M059J (cell line): ENCODE measurements around the gene CACNA1I. TPM values are rescaled to one million over a fixed set of nuclear protein-coding genes. Genes with fewer than 3 reads are reported as not detected.

Experiments
- DNase-seq: peaks from one replicate; pipeline ENCODE4 v3.0.0-alpha.2; 2012; ENCODE audit warnings: low read depth
- total RNA-seq: library from RNA; depleted of rRNA; stranded (reverse); fragments of >200 nt; shearing (Covaris generic); gene quantifications from 2 replicates; pipeline ENCODE4 v1.2.3, GENCODE V29; 2014

The CACNA1I gene
- total RNA-seq, 1 experiment from 2014 or later = 0.02 TPM

DNA sequence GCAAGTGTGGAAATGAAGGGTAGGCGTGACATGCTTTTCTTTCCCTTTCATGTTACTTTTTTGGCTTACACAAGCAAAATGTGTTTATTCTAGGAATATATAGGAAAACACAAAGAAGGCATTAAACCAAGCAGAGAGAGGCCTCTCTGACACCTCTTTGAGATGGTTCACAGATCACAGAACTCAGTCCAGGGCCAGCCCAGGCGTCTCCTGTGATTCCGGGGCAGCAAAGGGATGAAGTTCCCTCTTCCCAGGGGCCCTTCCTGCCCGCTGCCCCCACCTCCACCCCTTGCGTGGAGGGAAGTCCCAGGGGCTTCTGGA is 78.0 kb downstream of the CACNA1I start:
- no peak for DNase-seq

DNA sequence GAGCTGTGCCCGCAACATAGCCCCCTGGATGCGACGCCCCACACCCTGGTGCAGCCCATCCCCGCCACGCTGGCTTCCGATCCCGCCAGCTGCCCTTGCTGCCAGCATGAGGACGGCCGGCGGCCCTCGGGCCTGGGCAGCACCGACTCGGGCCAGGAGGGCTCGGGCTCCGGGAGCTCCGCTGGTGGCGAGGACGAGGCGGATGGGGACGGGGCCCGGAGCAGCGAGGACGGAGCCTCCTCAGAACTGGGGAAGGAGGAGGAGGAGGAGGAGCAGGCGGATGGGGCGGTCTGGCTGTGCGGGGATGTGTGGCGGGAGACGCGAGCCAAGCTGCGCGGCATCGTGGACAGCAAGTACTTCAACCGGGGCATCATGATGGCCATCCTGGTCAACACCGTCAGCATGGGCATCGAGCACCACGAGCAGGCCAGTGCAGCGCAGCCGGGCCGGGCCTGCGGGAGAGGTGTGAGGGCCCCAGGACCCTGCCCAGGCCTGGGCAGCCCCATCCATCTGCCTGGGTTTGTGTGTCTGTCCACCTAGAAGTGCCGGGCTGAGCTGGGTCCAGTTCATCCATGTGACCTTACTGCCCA is 79.0 kb downstream of the CACNA1I start:
- no peak for DNase-seq

DNA sequence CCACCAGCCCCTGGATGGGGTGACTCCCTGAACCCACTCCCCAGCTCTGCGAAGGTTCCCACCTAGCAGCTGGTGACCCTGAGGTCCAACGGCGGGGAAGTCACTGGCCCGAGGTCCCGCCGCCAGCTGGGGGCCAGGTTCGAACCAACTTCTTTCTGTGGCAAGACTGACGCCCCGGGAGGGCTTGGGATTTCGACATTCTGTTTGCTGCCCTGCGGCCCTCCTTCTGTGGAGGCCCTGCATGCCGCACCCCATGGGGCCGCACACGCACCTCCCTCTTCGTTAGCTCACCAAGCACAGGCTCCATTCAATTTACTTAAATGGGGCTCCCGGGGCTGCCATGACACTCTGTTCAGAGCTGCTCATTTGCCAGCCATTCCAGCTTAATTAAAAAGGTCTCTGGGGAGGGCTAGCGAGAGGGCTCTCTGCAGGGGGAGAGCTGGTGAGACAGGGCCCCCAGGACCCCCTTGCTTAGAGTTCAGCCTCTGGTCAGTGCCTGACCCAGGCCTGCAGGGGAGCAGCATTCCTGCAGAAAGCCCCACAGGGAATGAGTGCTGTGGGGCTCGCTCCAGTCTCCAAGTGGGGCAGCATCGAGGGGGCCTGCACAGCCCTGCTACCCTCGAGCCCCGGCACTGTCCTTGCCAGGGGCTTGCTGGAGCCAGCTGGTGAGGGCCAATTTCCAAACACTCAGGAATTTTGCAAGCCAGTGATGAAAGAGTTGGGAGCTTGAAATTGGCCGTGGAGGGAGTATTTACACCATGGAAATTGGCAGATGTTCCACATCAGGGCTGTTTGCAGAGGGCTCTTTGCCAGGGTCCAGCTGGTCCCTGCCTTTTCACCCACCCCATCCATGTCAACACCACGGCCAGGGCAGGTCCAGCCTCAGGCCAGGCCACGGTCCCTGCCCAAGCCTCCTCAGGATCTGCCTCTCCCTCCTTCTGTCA is 80.8 kb downstream of the CACNA1I start:
- no peak for DNase-seq

DNA sequence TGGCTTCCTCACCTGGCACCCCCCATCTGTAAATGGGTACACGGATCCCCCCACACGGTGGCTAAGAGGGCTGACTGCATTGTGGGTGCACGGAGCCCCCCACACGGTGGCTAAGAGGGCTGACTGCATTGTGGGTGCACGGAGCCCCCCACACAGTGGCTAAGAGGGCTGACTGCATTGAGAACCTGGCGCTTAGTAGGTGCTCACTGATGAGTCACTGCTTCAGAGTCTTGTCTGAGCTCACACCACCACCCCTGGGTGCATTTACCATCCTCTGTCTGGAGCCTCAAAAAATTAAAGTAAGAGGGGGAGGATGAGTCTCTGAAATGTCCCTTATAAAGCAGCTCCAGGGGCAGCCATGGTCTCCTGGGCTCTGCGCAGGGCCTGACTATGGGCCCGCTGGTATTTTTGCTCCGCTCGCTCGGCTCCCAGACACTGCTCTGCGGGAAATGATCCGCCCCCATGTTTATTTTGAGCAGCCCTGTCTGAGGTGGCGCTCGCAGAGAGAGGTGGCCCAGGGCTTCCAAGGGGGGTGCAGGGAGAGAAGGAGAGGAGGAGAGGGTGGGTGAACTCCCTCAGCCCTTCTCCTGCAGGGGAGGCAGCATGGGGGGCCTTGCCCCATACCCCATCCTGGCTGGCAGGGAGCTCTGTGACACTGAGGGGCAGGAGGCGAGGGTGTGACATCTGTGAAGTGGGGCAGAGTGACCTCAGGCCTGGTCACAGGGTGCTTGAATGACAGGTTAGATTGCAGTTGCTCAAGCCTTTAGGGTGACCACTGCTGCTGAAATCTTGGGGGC is 82.6 kb downstream of the CACNA1I start:
- DNase-seq = no peak

DNA sequence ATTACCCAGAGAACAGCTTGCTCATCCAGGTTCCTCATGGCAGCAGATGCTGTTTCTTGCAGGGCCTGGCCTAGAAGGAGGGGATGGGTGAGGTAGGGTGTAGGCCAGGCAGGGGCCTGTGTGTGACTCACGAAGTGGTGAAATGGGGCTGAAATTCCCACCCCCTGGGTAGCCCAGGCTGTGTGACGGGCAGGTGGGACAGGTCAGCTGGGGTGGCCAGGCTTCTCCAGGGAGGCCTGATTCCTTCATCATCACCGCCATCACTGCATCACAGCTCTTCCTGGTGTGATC is 83.2 kb downstream of the CACNA1I start:
- DNase-seq = no peak

DNA sequence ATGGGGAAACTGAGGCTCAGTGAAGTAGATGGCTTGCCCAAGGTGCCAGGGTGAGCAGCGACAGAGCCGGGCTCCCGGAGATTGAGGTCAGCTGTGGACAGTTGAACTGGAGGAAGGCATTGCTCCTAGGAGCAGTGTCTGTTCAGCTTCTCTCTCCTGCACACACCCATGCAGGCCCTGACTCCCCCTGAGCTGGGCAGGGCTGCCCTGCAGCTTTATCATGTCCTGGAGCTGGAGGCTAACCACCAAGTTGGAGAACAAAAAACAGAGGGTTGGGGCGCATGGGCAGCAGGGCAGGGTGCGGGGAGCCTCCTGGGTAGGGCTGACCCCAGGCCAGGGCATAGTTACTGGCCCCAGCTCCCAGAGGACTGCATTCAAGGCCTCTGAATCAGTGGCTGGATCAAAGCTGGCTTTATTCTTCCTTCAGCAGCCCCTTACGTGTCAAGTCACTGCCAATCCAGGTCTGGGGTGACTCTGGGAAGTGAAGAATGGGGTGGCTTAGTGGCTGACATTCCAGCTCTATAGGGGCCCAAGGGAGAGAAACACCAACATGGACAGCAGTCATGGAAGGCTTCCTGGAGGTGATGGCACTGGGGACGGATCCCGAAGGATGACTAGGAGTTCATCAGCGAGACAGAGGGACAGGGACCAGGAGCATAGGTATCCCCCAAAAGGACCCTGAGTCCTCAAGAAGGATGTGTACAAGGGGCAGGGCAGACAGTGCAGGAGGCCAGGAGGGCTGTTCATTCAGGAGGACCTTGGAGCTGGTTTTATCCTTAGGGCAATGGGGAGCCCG is 83.8 kb downstream of the CACNA1I start:
- no peak for DNase-seq

DNA sequence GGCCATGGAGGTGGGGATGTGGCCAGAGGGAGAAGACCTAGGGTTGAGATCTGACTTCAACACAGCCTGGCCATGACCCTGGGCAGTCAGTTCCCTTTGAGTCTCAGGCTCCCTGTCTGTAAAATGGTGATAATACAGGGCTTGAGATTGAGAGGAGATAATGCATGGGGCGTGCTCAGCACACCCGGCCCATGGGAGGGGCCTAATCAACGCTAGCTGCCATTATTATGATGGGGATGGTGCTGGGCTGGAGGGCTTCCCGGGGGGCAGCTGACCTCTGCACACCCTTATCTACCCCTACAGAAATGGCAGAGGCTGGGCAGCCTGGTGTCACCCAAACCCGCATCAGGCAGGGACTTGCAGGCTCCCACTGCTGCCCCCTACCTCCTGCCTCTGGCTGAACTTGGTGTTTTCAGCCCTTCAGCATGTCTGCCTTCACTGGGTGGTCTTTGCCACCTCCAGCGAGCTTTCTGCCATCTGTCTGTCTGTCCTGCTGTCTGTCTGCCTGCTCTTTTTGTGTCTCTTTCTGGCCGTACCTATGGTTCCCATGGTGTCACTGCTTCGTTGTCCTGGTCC is 84.5 kb downstream of the CACNA1I start:
- DNase-seq = no peak

DNA sequence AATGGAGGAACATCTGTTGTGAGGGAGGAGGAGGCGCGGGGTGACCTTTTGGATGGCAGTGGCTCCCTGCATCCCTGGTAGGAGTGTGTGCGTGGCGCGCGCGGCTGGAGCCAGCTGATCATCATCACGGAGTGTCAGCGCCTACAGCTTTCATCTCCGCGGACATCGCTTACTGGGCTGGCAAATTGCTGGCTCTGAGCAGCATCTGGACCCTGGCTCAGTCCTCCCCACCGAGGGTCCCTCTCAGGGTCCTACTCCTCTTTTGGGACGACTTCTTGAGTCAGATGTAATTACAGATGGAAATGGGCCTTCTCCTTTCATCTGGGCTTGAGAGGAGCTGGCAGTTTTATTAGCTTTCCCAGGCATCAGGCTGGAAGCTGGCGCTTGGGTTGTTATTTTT is 85.3 kb downstream of the CACNA1I start:
- DNase-seq = no peak

DNA sequence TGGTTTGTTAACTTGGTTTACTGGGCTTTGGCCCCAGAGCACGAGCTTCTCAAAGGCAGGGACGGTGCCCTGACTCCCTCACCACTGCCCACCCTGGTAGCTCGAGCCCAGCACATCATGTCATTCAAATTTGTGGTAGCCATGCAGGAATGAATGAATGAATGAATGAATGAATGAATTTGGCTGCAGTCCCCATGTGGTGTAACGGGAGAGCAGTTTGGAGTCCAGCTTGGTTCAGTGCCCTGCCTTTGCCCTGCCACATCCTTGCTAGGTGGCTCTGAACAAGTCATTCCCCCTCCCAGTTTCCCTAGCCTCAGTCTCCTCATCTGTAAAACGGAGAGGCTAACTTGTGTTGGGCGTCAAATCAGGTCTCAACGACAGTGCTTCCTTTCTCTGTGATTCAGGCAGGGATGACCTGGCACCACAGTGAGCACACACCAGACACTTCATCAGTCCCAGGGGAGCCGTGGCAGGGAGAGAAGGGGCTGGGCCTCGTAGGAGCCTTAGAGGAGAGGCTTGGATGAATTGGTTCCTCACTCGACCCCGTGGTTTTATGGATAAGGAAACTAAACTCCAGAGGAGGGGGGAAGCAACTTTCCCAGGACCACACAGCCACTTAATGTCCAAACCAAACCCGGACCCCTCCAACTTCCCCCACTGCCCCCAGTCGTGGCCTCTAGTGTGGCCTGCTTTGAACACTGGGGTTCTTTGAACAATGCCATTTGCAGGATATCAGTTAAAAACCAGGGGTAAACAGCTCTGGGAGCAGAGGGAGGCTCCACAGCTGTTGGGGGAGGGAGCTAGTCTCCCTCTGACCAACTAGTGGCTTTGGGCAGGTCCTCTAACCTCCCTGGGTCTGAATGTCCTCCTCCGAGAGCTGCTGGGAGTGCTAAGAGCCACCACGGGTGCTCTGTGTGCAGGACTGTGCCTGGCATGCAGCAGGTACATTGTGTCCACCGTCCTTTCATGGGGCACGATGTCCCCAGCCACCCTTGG is 86.2 kb downstream of the CACNA1I start:
- DNase-seq = no peak

DNA sequence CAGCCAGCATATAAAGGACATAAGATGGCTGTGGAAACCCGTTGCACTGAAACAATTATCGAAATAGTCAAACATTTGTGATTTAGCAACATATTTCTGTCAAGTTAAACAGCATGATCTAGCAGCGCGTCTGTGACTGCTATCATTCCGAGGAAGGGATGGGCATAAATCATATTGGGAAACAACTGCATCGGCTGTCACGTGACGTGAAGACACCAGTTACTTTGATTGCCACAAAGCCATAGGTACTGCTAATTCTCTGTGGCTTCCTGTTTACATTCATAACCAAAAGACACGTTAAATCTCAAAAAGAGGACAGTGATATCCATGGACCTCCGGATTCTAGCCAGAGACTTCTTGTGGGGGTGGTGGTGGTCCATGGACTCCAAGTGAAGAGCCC is 87.8 kb downstream of the CACNA1I start:
- no peak for DNase-seq

DNA sequence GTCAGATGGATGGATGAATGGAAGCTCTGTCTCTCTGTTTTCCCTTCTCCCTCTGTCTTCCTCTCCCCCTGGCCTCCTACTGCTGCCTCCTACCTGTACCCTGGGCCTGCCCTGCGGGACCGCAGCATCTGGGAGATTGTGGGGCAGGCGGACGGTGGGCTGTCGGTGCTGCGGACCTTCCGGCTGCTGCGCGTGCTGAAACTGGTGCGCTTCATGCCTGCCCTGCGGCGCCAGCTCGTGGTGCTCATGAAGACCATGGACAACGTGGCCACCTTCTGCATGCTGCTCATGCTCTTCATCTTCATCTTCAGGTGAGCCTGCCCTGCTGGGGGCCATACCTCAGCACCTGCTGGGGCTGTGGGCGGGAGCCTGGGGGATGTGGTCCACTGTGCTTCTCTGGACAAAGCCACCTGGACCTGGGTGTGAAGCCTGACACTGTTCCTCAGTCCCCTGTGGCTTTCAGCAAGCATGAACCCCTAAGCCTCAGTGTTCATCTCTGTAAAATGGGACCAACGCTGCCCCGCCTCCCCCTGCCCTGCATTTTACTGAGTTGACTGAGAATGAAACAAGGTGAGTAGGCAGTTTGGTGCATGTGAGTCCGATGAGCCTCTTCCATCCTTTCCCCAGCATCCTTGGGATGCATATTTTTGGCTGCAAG is 88.4 kb downstream of the CACNA1I start:
- DNase-seq = no peak

DNA sequence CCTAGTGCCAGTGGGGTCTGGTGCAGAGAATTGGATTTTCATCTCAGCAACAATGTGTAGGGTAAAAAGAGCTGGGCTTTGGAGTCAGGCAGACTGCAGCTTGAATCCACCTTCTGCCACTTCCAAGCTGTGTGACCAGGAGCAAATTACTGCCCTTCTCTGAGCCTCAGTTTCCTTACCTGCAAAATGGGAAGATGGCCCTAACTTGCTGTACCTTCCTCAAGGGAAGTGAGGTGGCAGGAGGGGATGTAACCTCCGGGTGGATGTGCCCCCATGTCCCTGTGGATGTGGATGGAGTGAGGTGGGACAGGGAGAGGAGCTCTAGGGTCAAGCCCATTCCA is 90.9 kb downstream of the CACNA1I start:
- DNase-seq = no peak

DNA sequence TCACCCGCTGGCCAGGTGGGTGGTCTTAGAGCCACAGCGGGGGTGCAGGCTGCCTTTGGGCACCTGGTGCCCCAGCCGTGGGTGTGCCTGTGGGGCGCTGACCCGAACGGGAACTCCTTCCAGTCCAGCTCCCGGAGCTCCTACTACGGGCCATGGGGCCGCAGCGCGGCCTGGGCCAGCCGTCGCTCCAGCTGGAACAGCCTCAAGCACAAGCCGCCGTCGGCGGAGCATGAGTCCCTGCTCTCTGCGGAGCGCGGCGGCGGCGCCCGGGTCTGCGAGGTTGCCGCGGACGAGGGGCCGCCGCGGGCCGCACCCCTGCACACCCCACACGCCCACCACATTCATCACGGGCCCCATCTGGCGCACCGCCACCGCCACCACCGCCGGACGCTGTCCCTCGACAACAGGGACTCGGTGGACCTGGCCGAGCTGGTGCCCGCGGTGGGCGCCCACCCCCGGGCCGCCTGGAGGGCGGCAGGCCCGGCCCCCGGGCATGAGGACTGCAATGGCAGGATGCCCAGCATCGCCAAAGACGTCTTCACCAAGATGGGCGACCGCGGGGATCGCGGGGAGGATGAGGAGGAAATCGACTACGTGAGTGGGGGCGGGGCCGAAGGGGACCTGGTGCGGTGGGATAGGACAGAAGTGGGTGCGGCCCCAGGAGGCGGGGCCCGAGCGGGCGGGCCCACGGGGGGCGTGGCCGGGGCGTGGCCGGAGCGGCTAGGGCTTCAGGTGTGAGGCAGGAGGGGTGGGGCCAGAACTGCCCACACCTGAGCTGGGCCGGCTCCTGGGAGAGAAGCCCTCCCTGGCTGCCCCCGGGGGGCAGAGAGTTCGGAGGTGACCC is 91.5 kb downstream of the CACNA1I start:
- no peak for DNase-seq

DNA sequence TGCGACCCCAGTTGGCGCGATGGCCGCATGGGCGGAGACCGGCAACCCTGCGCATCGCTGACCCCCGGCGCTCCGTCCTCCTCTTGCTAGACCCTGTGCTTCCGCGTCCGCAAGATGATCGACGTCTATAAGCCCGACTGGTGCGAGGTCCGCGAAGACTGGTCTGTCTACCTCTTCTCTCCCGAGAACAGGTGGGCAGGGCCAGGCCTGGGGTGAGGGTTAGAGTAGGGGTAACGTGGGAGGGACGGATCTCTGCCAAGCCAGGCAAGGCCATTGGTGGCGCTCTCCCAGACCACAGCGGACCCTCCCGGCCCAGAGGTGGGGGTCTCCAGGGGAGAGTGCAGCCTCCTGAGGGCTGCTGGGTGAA is 92.1 kb downstream of the CACNA1I start:
- DNase-seq = no peak

DNA sequence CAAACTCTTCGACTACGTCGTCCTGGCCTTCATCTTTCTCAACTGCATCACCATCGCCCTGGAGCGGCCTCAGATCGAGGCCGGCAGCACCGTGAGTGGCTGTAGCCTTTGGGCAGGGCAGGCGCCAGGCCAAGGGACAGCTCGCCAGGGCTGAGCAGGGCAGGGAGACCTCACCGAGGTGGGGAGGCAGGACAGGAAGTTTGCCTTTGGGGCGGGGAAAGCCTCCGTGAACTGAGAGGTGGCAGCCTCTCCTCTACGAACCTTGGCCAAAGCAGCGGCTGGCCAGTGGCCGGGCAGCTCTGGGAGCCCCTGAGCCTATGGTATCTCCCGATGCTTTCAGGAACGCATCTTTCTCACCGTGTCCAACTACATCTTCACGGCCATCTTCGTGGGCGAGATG is 93.2 kb downstream of the CACNA1I start:
- peak; percentile 49 for DNase-seq

DNA sequence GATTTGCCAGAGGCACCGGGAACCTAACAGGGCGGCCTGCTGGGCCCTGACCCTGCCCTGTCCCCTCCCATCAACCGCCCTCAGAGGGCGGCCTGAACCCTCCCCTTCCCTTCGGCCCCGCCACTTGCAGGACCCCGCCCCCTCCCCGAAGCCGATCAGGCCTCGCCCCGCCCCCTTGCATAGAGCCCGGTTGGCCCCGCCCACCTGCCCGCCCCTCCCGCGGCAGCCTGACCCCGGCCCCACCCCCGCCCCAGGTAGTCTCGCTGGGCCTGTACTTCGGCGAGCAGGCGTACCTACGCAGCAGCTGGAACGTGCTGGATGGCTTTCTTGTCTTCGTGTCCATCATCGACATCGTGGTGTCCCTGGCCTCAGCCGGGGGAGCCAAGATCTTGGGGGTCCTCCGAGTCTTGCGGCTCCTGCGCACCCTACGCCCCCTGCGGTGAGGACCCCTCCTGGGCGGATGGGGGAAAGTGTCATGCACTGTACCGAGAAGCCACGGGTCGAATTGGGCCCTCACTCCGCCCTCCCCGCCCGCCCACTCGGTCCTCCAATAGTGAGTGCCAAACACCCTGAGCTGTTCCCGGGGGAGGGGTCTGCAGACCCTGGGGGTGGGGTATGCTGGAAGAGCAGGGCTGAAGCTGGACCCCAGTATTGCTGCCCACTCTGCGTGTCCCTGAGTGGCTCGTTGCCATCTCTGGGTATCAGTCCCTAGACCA is 94.1 kb downstream of the CACNA1I start:
- DNase-seq = no peak

DNA sequence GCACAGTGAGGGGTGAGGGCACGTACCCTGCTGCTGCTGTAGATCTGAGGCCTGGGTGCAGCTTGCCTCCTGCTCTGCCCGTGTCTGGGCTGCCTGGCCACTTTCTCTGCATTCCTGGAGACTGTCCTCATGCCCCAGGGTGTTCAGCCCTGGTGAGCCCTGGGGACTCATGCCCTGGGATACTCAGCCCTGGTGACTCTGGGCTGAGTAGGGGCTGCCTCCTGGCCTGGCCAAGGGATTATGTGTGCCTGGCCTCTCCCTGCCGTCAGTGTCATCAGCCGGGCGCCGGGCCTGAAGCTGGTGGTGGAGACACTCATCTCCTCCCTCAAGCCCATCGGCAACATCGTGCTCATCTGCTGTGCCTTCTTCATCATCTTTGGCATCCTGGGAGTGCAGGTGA is 94.7 kb downstream of the CACNA1I start:
- peak; percentile 32 for DNase-seq

DNA sequence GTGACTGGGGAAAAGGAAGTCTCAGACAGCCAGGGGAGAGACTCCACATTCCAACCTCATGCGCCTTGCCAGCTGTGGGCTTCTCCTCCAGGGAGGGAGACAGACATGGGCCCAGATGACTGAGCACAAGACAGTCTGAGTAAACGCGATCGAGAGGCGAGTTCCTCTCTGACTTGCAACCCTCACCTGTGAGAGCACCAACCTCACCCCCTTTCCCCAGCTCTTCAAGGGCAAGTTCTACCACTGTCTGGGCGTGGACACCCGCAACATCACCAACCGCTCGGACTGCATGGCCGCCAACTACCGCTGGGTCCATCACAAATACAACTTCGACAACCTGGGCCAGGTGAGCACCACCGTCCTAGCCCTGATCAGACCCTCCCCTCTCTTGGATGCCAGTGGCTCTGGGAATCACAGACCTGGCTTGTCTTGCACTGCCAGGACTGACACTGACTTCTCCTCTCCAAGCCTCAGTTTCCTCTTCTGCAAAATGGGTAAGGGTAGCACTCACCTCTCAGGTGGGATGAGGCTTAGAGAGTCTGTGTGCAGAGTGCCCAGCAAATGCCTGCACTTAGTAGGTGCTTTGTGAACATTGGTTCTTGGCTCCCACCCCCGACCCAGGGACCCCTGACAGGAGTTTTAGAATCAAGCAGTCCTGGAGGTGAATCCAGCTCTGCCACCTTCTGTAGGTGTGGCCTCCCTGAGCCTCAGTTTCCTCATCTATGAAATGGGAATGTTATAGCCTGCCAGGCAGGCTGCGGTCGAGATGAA is 95.3 kb downstream of the CACNA1I start:
- no peak for DNase-seq
